Colon (tissue), 2 donors: ENCODE measurements around the gene SUCLG2.

ENCODE experiments used
- FAIRE-seq: peaks from 2 replicates; lab custom pipeline; 2012; peaks lifted over from hg19 to GRCh38; lab: Jason Lieb, UNC
- donor health status: control.
- donor health status: control.

The SUCLG2 gene

GRCh38 chr3:67453628-67454027, 200.8 kb downstream of the SUCLG2 start:
- FAIRE-seq, result no peak

DNA sequence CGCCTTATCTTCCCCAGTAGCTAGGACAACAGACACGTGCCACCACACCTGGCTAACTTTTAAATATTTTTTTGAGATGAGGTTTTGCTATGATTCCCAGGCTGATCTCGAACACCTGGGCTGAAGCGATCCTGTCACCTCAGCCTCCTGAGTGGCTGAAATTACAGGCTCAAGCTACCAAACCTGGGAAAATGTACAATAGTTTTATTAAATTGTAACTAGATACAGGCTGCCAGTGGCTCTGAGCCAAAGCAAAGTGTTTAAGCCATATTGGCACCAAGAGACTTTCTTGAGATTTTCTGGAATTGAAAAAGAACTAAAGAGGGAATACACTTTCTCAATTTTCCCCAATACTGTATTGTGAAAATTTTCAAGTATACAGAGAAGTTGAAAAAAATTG, 204.3 kb downstream of the SUCLG2 start:
- FAIRE-seq, result no peak

GRCh38 chr3:67447393-67447792, 207.0 kb downstream of the SUCLG2 start:
- no peak for FAIRE-seq

DNA sequence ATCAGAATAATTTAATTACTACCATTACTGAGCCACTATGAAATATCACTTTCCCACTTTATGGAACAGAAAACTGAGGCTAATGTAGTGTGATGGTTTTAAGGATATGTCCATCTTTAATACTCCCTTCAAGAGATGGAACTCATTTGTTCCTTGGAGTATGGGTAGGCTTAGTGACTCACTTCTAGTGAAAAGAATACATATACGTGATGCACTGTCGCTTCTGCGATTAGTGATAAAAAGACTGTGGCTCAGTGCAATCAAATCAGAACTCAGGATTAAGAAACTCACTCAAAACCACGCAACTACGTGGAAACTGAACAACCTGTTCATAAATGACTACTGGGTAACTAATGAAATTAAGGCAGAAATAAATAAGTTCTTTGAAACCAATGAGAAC, 216.6 kb downstream of the SUCLG2 start:
- FAIRE-seq, result no peak

DNA sequence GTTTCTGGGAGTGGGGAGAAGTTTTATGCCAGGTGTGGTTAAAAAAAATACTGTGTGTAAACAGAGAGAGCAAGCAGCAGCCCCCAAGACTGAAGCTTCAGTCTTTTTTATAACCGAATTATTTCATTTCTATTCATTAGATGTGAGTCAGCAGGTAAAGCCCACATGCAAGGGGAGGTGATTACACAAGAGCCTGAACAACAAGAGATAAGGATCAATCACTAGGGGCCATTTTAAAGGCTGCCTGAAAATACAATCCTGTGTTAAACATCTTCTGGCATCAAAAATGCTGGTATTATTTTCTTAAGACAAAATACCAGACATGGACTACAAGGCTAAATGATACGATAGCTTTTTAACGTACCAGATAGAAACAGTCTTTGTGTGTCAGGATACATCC, 217.3 kb downstream of the SUCLG2 start:
- no peak for FAIRE-seq

DNA sequence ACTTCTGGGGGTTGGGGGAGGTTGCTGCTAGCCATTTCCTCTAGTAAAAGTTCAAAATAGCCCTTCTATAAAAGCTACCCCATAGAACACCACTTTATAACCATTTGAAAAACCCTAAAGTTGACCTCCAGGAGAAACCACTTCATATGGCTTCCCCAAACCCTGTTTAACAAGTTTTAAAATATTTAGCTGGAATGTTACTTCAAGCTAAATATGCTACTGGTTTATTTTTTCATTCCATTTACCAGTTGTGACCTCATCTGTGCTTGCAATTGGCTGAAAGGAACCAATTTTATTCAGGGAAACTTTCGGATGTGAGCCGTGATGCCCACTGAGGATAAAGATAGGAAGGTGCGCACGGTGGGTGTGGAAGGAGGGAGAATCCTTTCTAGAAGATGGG, 221.3 kb downstream of the SUCLG2 start:
- FAIRE-seq, result no peak

GRCh38 chr3:67431887-67432286, 222.5 kb downstream of the SUCLG2 start:
- no peak for FAIRE-seq

- no peak for FAIRE-seq
Observed at GRCh38 chr3:67423722-67424121, 230.7 kb downstream of the SUCLG2 start.

DNA sequence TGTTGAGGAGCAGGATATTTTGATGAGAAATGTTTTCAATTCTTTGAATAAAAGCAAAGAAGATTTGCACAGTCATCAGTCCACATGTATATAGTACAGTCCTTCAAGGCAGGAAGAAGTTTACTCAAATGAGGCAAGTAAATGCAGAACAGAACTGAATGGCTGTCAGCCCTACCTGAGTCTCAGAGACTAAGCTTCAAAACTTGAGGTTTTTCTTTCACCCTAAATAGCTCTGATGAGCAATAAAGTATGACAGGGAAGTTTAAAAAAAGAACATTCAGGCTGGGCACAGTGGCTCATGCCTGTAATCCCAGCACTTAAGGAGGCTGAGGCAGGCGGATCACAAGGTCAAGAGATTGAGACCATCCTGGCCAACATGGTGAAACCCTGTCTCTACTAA, 232.5 kb downstream of the SUCLG2 start:
- FAIRE-seq, result no peak

GRCh38 chr3:67419779-67420178, 234.6 kb downstream of the SUCLG2 start:
- FAIRE-seq, result no peak

GRCh38 chr3:67419218-67419529, 235.2 kb downstream of the SUCLG2 start:
- FAIRE-seq, result no peak

- no peak for FAIRE-seq
Observed at GRCh38 chr3:67418426-67419217, 235.8 kb downstream of the SUCLG2 start.

DNA sequence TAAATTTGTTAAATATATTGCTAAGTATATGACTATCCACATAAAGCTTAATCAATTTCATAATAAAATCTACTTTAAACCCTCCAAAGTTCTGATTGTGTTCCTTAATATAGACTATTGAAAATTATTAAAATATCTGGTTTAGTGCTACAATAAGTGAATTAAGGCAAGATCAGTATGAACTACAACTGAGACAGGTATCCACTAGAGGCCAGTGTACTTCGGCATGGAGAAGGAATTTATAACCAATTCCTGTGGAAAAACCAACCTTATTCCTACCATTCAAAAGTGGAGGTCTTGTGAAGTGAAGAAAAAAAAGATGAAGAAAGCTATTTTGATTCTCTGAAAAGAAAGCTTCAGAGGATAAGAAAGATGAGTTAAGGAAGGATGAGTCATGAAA, 237.7 kb downstream of the SUCLG2 start:
- no peak for FAIRE-seq

DNA sequence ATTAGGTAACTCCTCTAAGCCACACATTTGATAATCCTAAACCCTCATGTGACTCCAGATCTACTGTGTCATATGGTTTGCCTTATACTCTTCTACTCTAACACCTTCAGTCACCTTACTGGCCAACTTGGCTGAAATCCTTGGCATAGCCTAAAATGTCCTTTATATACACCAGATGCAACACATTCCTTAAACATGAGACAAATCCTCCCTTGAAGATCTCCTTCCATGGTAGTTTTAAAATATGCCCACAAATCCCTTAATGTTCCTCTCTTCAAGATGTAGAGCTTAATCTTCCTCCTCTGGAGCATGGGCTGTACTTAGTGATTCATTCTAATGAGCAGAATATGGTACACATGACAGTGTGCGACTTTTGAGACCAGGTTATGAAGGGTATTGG, 238.9 kb downstream of the SUCLG2 start:
- FAIRE-seq, result no peak

DNA sequence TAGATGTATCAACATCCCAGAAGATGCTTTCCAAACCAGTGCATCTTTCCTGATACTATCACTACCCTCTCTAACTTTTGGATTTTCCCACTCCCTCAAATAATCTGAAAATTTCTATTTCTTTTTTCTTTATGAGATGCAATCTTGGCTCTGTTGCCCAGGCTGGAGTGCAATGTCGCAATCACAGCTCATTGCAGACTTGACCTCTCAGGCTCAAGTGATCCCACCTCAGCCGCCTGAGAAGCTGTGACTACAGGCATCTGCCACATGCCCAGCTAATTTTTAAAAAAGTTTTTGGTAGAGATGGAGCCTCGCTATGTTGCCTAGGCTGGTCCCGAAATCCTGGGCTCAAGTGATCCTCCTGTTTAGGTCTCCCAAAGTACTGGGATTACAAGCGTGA, 239.7 kb downstream of the SUCLG2 start:
- FAIRE-seq, result no peak

GRCh38 chr3:67405193-67405592, 249.2 kb downstream of the SUCLG2 start:
- FAIRE-seq, result no peak

DNA sequence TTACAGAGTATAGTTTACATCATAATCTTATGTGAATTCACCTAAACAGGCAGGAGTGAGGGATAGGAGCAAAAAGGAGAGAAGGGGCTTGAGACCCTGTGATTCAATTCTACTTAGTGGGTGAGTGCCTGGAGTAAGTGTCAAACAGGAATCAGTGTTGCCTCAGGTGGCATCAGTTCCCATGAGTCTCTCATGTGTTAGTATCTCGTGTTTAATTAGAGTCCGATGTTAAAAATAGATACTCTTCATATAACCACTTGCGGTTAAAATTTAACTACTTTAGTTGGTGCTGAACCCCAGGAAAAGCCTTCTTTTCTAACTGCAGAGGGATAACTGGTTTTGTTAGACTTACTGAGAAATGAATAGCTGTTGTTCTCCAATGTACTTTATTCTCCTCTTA, 251.5 kb downstream of the SUCLG2 start:
- FAIRE-seq, result no peak

DNA sequence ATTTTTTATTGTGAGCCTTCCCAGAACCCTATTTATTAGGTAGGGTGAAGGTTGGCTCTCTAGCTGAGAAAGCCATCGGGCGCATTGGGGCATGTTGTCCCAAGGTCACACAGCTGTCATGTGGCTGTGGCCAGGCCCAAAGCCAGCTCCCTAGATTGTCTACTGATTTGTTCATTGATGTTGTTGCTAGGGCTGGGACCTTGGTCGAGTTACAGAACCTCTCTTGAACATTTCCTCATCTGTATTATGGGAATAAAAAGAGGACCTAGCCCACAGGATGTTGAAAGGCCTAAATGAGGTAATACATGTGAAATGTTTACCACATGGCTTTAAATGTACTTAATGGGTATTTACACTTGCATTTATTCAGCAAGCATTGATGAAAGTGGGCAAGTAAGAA, 252.5 kb downstream of the SUCLG2 start:
- no peak for FAIRE-seq

- FAIRE-seq, result no peak
Observed at GRCh38 chr3:67400476-67400875, 253.9 kb downstream of the SUCLG2 start.

GRCh38 chr3:67389176-67389575, 265.2 kb downstream of the SUCLG2 start:
- no peak for FAIRE-seq

DNA sequence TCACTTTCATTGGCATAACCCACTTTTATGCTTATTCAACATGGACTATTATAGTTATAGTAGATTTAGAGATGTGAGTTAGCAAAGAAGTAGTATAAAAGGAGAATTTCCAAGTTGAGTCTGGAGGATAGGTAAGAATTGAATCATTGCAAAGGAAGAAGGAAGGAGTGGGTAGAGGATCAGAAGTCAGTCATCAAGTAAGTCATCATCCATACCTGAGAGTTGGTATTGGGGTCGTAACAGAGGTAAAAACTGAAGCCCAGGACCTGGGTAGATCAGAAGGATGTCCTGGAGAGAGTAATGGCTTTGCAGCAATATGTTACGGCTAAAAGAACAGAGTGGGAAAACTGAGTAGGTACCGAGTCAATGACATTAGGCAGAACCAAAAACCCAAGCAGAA, 265.7 kb downstream of the SUCLG2 start:
- FAIRE-seq, result no peak

DNA sequence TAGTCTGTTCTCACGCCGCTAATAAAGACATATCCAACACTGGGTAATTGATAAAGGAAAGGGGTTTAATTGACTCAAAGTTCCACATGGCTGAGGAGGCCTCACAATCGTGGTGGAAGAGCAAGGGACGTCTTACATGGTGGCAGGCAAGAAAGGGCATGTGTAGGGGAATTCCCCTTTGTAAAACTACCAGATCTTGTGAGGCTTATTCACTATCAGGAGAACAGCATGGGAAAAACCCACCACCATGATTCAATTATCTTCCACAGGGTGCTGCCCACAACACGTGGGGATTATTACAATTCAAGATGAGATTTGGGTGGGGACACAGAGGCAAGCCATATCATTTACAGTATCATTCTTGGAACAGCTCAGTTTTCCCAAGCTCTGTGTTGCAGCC, 268.0 kb downstream of the SUCLG2 start:
- no peak for FAIRE-seq

- FAIRE-seq, result no peak
Observed at GRCh38 chr3:67384760-67385397, 269.5 kb downstream of the SUCLG2 start.

- FAIRE-seq, result no peak
Observed at GRCh38 chr3:67384016-67384415, 270.4 kb downstream of the SUCLG2 start.
